EH (cell line): Measurements from ENCODE around the gene EHMT2.
"Not testable (repeated sequence)": the region's sequence is repeated elsewhere in the genome, so short reads cannot be mapped to it uniquely, and the experiment has no call there.

Experiments used
- DNase-seq: peaks from one replicate; pipeline ENCODE4 v3.0.0-alpha.2; 2015; ENCODE audit warnings: low read depth

EHMT2 gene

GRCh38 chr6:31869343-31869742 lies 28.2 kb downstream of the EHMT2 start:
- no peak for DNase-seq

GRCh38 chr6:31868658-31868971 lies 28.9 kb downstream of the EHMT2 start:
- not testable (repeated sequence) for DNase-seq

DNA sequence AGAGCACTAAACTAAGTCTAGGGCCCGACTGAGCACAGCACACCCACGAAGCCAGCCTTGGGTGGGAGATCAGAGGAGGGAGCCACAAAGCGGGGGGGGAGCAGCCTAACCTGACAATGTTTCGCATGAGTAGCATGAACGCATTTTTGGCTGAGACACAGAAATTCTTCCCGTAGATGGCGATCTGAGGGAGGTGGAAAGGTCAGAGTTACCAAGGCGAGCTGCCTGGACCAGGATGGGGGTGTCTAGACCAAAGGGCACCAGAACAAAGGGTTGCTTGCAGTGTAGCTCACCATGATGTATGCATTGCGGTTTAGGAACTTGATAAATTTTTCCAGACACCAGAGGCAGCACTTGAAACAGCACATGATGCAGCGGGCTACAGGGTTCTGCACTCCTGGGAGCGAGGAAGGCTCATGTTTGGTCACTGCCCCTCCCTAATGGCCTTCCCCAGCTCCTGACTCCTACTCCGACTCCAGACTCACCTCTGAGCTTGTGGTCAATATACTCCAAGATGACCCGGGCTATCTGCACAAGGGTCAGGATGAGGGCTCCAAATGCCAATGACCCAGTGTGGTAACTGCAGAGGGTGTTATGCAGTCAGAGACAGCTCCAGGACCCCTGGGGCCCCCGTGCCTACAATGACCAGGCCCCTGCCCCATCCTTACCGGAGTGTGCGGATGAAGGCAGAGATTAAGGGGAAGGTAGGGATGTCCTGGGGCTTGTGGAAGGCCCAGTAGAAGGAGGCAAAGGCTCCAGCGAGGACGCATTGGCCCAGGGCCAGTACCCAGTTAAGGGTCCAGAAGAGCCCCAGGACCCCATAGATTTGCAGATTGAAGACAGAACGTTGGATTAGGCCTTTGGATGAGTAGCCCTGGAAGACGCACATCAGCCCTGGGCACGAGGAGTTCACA lies 32.0 kb downstream of the EHMT2 start:
- no peak for DNase-seq

DNA sequence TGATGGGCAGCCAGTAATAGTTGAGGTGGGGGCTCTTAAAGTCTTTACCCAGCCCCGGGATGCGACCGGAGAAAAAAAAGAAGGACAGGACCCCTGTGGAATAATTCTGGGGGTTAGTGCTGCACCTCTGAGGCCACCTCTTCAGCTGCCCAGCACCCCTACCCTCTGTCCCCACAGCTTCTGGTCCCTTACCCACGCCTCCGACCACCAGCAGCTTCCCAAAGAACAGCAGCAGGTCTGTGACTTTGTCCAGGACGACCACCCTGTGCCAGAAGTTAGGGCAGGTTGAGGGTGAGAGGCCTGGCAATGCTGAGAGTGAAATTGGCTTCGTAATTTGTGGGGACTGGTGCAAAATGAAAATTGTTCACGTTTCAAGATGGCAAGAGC lies 32.7 kb downstream of the EHMT2 start:
- DNase-seq = no peak

- DNase-seq = not testable (repeated sequence)
These were observed 33.4 kb downstream of the EHMT2 start for GRCh38 chr6:31864123-31864562.

DNA sequence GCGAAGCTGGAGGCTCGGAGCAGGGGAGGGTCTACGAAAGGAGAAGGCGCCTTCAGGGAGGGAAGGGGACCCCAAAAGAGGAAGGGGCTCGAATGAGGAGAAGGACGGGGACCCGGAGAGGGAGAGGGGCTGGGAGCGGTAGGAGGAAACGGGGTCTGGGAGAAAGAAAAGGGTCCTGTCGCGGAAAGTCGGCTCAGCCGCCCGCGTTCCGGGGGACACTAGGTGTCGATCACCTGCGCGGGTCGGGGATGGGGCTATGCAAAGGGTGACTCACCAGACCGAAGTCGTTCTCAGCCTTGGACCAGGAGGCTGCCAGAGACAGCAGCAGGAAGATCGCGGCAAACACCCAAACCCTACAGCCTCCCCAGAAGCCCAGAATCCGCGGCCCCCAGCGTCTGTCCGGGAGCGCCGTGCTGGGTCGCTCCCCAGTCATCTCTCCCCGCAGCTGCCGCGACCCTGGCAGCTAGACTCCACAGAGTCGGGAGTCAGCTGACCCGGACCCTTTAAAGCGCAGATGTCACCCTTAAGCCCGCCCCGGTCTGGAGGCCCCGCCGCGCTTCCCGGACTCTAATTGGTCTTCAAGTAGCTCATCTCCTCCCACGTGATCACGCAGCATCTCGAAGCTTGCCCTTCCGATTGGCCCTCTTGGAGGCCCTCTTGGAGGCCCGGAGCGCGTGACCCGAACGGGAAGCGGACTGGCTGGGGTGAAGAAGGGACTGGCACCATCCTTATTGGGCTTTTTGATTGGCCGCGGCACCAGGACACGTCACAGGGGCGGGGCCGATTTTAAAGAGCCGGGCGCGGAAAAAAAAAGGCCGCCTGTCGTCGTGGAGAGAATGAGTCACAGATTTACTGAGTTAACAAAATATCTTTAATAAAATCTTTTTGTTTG lies 34.9 kb downstream of the EHMT2 start, which contains the start of gene NEU1:
Gene NEU1, minus strand, starts transcription at position 478 of the 892 bp plus-strand sequence. Its CDS starts 45 bp downstream, at position 433.
- DNase-seq = peak; percentile 100

DNA sequence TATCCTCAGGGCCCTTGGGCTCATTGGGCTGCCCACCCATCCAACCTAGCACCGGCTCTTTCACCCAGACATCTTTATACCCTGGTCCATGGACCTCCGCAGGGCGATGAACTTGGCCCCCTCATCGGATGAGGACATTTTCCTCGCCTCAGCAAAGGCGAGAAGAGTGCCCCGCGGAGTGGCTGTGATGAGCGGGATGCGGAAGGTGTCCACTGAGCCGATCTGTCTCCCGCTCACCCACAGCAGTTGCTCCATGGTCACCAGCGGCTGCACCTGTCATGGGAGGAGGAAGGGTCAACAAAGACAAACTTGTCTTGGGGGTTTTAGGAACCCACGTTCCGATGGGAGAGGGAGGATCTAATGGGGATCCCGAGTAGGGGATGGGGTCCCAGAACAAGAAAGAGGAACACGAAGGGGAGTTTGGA lies 35.6 kb downstream of the EHMT2 start:
- DNase-seq = no peak

DNA sequence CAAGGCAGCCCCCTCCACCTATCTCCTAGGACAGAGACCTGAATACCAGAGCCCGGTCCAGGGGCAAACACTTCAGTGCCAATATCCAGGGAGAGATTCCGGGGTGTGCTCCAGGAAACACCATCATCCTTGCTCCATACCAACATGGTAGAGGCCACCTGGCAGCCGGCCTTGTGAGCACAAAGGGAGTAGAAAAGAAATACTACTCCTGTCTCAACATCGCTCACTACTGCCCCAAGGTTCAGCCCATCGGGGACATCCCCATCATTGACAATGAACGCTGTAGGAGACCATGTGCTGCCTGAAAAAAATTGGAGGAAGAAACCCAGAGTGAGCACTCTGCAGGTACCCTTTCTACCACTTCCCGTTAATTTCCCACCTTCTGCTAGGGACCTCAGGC lies 36.3 kb downstream of the EHMT2 start:
- no peak for DNase-seq

GRCh38 chr6:31860349-31860748 lies 37.1 kb downstream of the EHMT2 start:
- DNase-seq = no peak

- DNase-seq = no peak
These were observed 37.6 kb downstream of the EHMT2 start for GRCh38 chr6:31859923-31860322.

GRCh38 chr6:31858707-31859106 lies 38.8 kb downstream of the EHMT2 start:
- DNase-seq = no peak

DNA sequence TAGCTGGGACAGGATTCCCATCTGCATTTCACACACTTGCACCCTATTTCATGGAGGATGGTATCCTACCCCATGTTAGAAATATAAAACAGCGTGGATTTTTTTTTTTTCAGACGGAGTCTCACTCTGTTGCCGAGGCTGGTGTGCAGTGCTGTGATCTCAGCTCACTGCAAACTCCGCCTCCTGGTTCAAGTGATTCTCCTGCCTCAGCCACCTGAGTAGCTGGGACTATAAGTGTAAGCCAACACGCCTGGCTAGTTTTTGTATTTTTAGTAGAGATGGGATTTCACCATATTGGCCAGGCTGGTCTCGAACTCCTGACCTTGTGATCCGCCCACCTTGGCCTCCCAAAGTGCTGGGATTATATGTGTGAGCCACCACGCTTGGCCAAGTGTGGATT lies 39.7 kb downstream of the EHMT2 start:
- not testable (repeated sequence) for DNase-seq

DNA sequence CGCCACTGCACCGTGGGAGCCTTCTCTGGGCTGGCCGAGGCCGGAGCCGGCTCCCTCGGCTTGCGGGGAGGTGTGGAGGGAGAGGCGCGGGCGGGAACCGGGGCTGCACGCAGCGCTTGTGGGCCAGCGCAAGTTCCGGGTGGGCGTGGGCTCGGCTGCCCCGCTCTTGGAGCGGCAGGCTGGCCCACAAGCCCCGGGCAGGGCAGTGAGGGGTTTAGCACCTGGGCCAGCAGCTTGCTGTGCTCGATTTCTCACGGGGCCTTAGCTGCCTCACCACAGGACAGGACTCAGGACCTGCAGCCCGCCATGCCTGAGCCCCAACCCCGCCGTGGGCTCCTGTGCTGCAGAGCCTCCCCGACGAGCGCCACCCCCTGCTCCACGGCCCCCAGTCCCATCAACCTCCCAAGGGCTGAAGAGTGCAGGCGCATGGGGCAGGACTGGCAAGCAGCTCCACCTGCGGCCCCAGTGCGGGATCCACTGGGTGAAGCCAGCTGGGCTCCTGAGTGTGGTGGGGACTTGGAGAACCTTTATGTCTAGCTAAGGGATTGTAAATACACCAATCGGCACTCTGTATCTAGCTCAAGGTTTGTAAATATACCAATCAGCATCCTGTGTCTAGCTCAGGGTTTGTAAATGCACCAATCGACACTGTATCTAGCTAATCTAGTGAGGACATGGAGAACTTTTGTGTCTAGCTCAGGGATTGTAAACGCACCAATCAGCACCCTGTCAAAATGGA lies 45.3 kb downstream of the EHMT2 start:
- DNase-seq = not testable (repeated sequence)

DNA sequence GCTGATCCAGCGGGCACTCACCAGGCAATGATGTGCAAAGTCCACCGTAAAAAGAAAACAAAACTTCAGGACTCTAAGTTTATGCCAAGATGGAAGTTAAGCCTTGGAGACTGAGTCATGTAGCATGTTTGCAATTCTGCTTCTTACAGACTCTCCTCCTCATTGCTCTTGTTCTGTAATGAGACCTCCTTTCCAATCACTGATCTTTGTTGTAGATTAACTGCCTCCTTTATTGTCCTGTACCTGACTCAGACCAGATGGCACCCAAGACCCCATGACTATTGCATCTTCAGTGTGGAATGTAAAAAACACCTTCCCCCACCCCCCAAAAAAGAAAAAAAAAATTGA lies 46.0 kb downstream of the EHMT2 start:
- peak; percentile 24 for DNase-seq

DNA sequence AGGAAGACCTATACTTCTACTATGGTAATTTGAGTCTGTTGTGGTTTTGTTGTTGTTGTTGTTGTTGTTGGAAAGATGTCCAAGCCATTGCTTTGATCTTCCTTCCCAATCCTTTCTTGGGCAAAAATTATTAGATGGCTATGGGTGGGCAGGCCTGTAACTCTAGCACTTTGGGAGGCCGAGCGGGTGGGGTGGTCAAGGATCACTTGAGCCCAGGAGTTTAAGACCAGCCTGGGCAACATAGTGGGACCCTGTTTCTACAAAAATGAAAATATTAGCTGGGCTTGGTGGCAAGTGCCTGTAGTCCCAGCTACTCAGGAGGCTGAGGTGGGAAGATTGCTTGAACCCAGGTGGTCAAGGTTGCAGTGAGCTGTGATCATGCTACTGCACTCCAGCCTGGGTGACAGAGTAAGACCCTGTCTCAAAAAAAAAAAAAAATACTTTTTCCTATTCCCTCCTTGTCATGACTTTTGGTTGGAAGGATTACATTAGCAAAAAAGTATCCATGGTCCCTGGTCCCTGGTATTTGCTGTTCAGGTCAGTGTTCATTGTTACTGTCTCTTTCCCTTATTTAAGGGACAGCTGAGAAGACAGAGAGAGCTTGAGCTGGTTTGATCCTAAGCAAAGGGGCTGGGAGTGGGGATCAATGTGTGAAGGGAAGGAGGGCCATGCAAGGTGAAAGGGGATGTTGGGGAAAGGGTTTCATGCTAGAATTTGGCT lies 46.6 kb downstream of the EHMT2 start:
- no peak for DNase-seq

DNA sequence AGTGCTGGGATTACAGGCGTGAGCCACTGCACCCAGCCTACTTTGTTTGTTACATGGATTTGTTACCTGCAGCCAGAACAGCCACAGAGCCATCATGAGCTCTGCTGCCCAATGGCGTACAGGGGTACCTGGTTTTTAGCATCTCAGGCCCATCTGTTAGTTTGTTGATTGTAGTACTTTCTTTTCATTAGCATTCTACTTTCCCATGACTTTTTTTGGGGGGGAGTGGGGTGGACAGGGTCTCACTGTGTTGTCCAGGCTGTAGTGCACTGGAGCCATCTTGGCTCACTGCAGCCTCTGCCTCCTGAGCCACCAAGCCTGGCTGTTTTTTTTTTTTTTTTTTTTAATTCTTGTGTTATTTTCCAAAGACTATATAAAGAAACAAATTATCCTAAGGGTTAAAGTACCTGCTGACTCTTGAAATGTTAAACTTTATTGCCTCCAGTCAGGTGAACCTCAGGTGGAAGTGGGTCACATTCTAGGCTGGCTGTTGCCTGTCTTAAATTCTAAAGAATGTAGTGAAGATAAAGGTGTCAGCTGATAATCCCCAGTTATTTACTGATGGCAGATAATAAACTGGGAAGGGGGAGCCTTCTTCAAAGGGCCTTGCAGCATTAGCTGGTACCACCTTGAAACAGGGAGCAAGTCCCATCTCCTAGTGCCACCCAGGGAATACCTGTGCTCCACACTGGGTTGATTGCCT lies 50.1 kb downstream of the EHMT2 start:
- no peak for DNase-seq

DNA sequence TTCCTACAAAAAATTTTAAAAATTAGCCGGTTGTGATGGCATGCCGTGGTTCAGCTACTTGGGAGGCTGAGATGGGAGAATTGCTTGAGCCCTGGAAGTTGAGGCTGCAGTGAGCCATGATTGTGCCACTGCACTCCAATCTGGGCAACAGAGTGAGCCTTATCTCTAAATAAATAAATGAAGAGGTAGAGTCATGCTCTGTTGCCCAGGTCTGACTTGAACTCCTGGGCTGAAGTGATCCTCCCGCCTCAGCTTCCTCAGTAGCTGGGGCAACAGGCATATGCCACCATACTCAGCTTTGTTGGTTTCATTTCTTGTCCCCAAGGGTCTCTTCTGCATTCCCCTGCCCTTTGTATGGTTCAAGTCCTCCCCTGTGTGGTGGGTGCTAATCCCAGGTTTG lies 53.0 kb downstream of the EHMT2 start:
- no peak for DNase-seq

DNA sequence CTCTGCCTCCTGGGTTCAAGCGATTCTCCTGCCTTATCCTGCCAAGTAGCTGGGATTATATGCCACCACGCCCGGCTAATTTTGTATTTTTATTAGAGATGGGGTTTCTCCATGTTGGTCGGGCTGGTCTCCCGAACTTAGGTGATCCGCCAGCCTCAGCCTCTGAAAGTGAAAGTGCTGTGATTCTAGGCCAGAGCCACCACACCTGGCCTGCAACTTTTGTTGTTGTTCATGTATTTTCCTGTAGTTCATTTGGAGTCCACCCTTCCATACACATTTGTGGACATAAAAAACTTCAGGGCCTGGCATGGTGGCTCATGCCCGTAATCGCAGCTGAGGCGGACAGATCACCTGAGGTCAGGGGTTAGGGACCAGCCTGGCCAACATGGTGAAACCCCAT lies 55.4 kb downstream of the EHMT2 start:
- DNase-seq = no peak

DNA sequence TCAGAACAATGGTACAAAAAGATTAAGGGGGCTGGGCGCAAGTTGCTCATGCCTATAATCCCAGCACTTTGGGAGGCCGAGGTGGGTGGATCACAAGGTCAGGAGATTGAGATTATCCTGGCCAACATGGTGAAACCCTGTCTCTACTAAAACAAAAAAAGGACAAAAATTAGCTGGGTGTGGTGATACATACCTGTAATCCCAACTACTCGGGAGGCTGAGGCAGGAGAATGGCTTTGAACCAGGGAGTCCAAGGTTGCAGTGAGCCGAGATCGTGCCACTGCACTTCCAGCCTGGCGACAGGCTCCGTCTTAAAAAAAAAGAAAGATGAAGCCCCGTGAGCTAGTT lies 57.7 kb downstream of the EHMT2 start:
- not testable (repeated sequence) for DNase-seq

- no peak for DNase-seq
These were observed 58.5 kb downstream of the EHMT2 start for GRCh38 chr6:31838968-31839367.

- not testable (repeated sequence) for DNase-seq
These were observed 59.4 kb downstream of the EHMT2 start for GRCh38 chr6:31838114-31838553.
